Small intestine (tissue), 7 donors: ENCODE data around the gene TOM1L1. TPM values are rescaled to one million over a fixed set of nuclear protein-coding genes. Genes with fewer than 3 reads are reported as not detected.

Experiments
- DNase-seq, 2 donors: peaks; one replicate each; pipeline versions ENCODE4 v3.0.0 to v3.0.0-alpha.2; 2013
- FAIRE-seq: peaks from 2 replicates; lab custom pipeline; 2012; peaks lifted over from hg19 to GRCh38; lab: Jason Lieb, UNC
- H3K27ac ChIP-seq, 3 donors: one replicate each; pipeline ENCODE4 v1.5.1; 2013; ENCODE audit warnings: low read length in 2 of 3, mild to moderate bottlenecking in 2 of 3, control low read depth in 1 of 3, inconsistent platforms in 1 of 3, low read depth in 1 of 3, moderate library complexity in 1 of 3
- H3K27me3 ChIP-seq, 3 donors: one replicate each; pipeline ENCODE4 v1.6.1; 2013; ENCODE audit warnings: low read length in 3 of 3, inconsistent platforms in 1 of 3; ENCODE audit not compliant: control insufficient read depth in 3 of 3, insufficient read depth in 3 of 3
- H3K36me3 ChIP-seq, 3 donors: one replicate each; pipeline ENCODE4 v1.6.1; 2013; ENCODE audit warnings: low read length in 3 of 3, inconsistent platforms in 1 of 3, low read depth in 1 of 3, mild to moderate bottlenecking in 1 of 3, moderate library complexity in 1 of 3; ENCODE audit not compliant: control insufficient read depth in 3 of 3, insufficient read depth in 2 of 3
- H3K4me1 ChIP-seq, 3 donors: one replicate each; pipeline ENCODE4 v1.6.1; 2013; ENCODE audit warnings: low read length in 2 of 3, inconsistent platforms in 1 of 3, low read depth in 1 of 3, mild to moderate bottlenecking in 1 of 3, moderate library complexity in 1 of 3; ENCODE audit not compliant: control insufficient read depth in 3 of 3, insufficient read depth in 2 of 3
- H3K4me3 ChIP-seq, 3 donors: one replicate each; pipeline ENCODE4 v1.5.1; 2013; ENCODE audit warnings: low read length in 3 of 3, control low read depth in 1 of 3, inconsistent platforms in 1 of 3, low read depth in 1 of 3, mild to moderate bottlenecking in 1 of 3, moderate library complexity in 1 of 3
- H3K9me3 ChIP-seq, 2 donors: one replicate each; pipeline ENCODE4 v1.6.1; 2013; ENCODE audit warnings: low read depth in 1 of 2, low read length in 1 of 2; ENCODE audit not compliant: control insufficient read depth in 2 of 2, insufficient read depth in 1 of 2
- whole genome bisulfite sequencing, 3 donors: extraction: QIAGEN DNeasy Blood & Tissue Kit; methylation state at CpG; one replicate each; pipeline ENCODE4 v1.1.7; 2013; 5-methylcytosine and 5-hydroxymethylcytosine counted together
- polyA plus RNA-seq, 4 donors: library from polyadenylated mRNA; stranded (reverse) in 3 of 4; unstranded in 1 of 4; fragments of 200-250 nt in 3 of 4; fragments of 120-200 nt in 1 of 4; gene quantifications; one replicate each; pipeline versions ENCODE4 v1.2.1 to v1.2.3, GENCODE V29; 2013
- donor health status: healthy with polysubstance abuse.
- donor health status: control.
- donor health status: control.
- donor health status: Bipolar disorder and iron deficiency.
- donor health status: healthy.

TOM1L1 gene
- polyA plus RNA-seq, 4 donors = 57.2 to 120 (median 98.0) TPM

DNA sequence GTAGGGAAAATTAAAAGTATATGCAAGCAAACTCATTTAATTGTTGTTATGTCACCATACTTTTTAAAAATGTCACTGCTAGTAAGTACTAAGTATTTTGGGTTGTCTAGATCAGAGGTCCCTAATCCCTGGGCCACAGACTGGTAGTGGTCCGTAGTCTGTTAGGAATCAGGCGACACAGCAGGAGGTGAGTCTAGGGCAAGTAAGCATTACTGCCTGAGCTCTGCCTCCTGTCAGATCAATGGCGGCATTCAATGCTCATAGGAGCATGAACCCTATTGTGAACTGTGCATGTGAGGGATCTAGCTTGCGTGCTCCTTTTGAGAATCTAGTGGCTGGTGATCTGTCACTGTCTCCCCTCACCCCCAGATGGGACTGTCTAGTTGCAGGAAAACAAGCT is 89.5 kb downstream of the TOM1L1 start:
- FAIRE-seq = no peak
- H3K27me3 ChIP-seq = no peaks in the 10 kb centered on the region
- H3K36me3 ChIP-seq = peaks cover 0 to 5% (median 0%) of the 10 kb centered on the region in 3 donors
- H3K27ac ChIP-seq = no peak overlapping the region
- H3K4me1 ChIP-seq = no peaks in the 10 kb centered on the region
- no peaks in the 10 kb centered on the region for H3K9me3 ChIP-seq
- DNase-seq = no peak
- no peak overlapping the region for H3K4me3 ChIP-seq
- WGBS, 3 donors = 93 to 97% (median 96%) methylated on average over 4 of the region's 4 CpGs

DNA sequence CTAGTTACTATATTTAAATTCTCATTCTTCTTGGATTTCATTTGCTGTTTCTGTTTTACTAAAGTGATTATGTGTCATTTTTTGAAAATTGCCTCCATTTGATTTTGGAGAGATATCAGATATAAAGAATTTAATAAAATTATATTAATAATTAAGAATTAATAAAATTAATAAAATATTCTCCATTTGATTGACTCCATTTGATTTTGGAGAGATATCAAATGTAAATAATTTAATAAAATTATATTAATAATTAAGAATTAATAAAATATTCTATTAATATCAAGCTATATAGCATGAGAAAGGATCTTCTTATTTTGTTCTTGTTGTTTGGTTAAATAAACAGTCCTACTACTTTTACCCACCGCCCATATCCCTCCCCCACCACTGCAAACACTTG is 90.9 kb downstream of the TOM1L1 start:
- Histone ChIP-seq H3K4me3 (no peak overlapping the region), H3K9me3 (no peaks in the 10 kb centered on the region), H3K27ac (no peak overlapping the region), H3K4me1 (no peaks in the 10 kb centered on the region), H3K27me3 (no peaks in the 10 kb centered on the region), H3K36me3 (peaks cover 0 to 5% (median 0%) of the 10 kb centered on the region in 3 donors)
- peak; percentile 81 for FAIRE-seq
- 92 to 98% (median 95%) methylated on average over 1 of the region's 1 CpG for WGBS, 3 donors
- no peak for DNase-seq

DNA sequence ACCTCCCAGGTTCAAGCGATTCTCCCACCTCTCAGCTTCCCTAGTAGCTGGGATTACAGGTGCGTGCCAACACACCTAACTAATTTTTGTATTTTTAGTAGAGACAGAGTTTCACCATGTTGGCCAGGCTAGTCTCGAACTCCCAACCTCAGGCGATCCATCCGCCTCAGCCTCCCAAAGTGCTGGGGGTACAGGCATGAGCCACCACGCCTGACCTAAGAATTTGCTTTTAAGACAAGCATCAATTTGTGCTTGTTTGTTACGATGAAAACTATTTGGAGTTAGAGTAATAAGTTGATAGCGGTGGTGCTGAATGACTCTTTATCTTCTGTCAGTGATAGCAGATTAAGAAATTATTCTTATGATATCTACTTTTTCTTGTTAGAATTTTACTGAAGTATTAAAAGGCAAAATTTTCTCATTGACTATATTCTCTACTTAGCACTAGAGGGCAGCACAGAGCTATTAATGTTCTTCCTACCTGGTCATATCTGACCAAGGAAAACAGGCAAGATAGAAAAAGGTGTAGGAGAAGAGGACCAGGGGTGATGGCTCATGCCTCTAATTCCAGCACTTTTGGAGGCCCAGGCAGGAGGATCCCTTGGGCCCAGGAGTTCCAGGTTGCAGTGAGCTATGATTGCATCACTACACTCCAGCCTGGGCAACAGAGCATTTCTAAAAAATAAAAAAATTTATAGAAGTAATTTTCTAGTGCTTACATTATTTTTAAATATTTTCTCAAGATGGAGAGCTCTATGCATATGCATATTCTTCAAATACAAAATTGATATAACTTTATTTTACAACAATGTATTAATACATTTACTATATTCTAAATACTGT is 92.4 kb downstream of the TOM1L1 start:
- Histone ChIP-seq H3K4me3 (no peak overlapping the region), H3K4me1 (no peaks in the 10 kb centered on the region), H3K36me3 (peaks cover 0 to 5% (median 0%) of the 10 kb centered on the region in 3 donors), H3K27ac (no peak overlapping the region), H3K27me3 (no peaks in the 10 kb centered on the region), H3K9me3 (no peaks in the 10 kb centered on the region)
- FAIRE-seq = no peak
- peak; percentile 58 to 64 for DNase-seq
- 71 to 82% (median 79%) methylated on average over 8 of the region's 8 CpGs for WGBS, 3 donors

DNA sequence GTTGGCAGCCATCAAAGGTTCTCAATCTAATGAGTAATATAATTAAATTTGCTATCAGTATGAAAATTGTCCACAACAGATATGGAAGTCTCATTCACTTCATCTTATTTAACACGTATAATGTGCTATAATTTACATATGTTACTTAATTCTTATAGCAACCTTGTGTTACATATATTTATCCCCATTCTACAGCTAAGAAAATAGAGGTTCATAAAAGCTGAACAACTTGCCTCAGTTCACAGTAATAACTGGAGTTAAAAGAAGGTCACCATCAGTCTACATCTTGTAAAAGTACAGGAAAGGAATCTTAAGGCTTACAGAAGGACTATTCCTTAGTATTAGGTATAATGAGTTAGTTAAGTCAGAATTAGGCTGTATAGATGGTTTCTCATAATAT is 95.8 kb downstream of the TOM1L1 start:
- FAIRE-seq = no peak
- H3K27ac ChIP-seq = no peak overlapping the region
- no peaks in the 10 kb centered on the region for H3K4me1 ChIP-seq
- H3K27me3 ChIP-seq = no peaks in the 10 kb centered on the region
- WGBS, 3 donors = 94 to 100% (median 97%) methylated on average over 1 of the region's 1 CpG
- peaks cover 0 to 5% (median 0%) of the 10 kb centered on the region in 3 donors for H3K36me3 ChIP-seq
- H3K9me3 ChIP-seq = no peaks in the 10 kb centered on the region
- DNase-seq = no peak
- H3K4me3 ChIP-seq = no peak overlapping the region

DNA sequence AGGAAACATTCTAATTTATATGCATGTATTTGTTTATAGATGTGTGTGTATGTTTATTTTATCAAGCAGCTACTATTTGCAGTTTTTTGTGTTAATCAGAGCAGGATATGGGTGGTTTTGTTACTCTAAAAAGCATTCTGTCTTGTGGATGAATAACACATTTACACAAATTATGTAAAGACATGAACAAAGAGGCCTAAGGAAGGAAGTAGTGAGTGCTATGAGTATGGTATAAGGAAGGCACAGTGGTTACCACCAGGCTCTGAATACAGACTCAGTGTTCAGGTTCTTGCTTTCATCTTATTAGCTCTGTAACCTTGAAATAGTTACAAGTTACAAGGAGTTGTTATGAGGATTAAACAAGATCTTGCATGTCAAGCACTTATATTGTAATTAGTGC is 101.8 kb downstream of the TOM1L1 start:
- Histone ChIP-seq H3K36me3 (no peaks in the 10 kb centered on the region), H3K27ac (no peak overlapping the region)
- FAIRE-seq = no peak

DNA sequence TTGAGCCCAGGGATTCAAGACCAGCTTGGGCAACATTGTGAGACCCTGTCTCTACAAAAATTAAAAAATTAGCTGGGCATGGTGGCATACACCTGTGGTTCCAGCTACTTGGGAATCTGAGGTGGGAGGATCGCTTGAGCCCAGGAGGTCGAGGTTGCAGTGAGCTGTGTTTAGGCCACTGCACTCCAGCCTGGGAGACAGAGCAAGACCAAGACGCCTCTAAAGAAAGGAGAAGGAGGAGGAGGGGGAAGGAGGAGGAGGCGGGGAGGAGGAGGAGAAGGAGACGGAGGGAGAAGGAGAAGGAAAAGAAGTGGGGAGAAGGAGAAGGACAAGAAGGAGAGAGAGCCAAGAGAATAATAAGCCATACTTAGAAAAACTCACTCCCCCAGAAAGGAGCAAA is 103.8 kb downstream of the TOM1L1 start:
- Histone ChIP-seq H3K4me1 (no peaks in the 10 kb centered on the region), H3K27me3 (no peaks in the 10 kb centered on the region), H3K4me3 (no peak overlapping the region), H3K27ac (no peak overlapping the region), H3K36me3 (no peaks in the 10 kb centered on the region), H3K9me3 (no peaks in the 10 kb centered on the region)
- FAIRE-seq = no peak
- no peak for DNase-seq
- WGBS, 3 donors = 90 to 92% (median 92%) methylated on average over 5 of the region's 5 CpGs

More for the DNA sequence above, 101.8 kb downstream of the TOM1L1 start:
- Histone ChIP-seq H3K9me3 (no peaks in the 10 kb centered on the region), H3K27me3 (no peaks in the 10 kb centered on the region), H3K4me3 (no peak overlapping the region), H3K4me1 (no peaks in the 10 kb centered on the region)
- no peak for DNase-seq

DNA sequence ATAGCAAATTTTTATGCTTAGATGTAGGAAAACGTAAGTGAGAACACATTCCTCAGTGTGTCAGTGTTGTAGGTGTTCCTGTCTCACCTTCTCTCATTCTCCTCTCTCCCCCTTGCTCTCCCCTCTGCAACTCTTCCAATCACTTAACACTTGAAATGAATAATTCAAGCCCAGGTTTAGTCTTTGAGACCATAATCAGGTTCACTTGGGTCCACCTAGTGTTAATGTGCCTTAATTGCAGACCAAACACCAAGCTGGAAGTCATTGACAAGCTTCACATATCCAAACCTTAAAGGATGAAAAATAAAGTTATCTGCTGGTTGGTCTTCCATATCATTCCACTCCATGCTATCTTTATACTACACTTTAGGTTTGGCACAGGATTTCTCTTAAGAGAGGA is 104.9 kb downstream of the TOM1L1 start:
- Histone ChIP-seq H3K27me3 (no peaks in the 10 kb centered on the region), H3K4me3 (no peak overlapping the region), H3K9me3 (no peaks in the 10 kb centered on the region), H3K27ac (no peak overlapping the region), H3K36me3 (no peaks in the 10 kb centered on the region), H3K4me1 (no peaks in the 10 kb centered on the region)
- WGBS, 3 donors = 87 to 93% (median 88%) methylated on average over 1 of the region's 1 CpG
- peak; percentile 19 to 47 for DNase-seq
- no peak for FAIRE-seq
